ENCODE results near the gene SOCS4. TPM values are rescaled to one million over a fixed set of nuclear protein-coding genes. Genes with fewer than 3 reads are reported as not detected.

Gene SOCS4
- total RNA-seq, 1 donor from 2014 or later: 23.7 TPM

- H3K27ac Mint-ChIP-seq (ENCODE audit: unreplicated experiment): no peak overlapping the region
- no peak for TF ChIP-seq CTCF (IDR thresholded peaks at IDR 0.05; ENCODE audit: unreplicated experiment)
- no peaks in the 10 kb centered on the region for H3K9me3 Mint-ChIP-seq (ENCODE audit: unreplicated experiment)
- no peaks in the 10 kb centered on the region for H3K4me1 Mint-ChIP-seq (ENCODE audit: unreplicated experiment)
- peaks cover 15% of the 10 kb centered on the region for H3K36me3 Mint-ChIP-seq (ENCODE audit: low read depth, unreplicated experiment)
- peak overlapping the region; percentile 42 for H3K4me3 Mint-ChIP-seq (ENCODE audit: unreplicated experiment)
- DNase-seq (ENCODE audit: low spot score): no peak
- H3K27me3 Mint-ChIP-seq (ENCODE audit: unreplicated experiment): no peaks in the 10 kb centered on the region
Measured at GRCh38 chr14:55065411-55065810, 38.4 kb downstream of the SOCS4 start.

GRCh38 chr14:55066223-55066622, 39.2 kb downstream of the SOCS4 start:
- TF ChIP-seq CTCF (IDR thresholded peaks at IDR 0.05; ENCODE audit: unreplicated experiment): no peak
- H3K27ac Mint-ChIP-seq (ENCODE audit: unreplicated experiment): no peak overlapping the region
- no peak overlapping the region for H3K4me3 Mint-ChIP-seq (ENCODE audit: unreplicated experiment)
- H3K9me3 Mint-ChIP-seq (ENCODE audit: unreplicated experiment): no peaks in the 10 kb centered on the region
- H3K36me3 Mint-ChIP-seq (ENCODE audit: low read depth, unreplicated experiment): peaks cover 15% of the 10 kb centered on the region
- no peaks in the 10 kb centered on the region for H3K27me3 Mint-ChIP-seq (ENCODE audit: unreplicated experiment)
- no peaks in the 10 kb centered on the region for H3K4me1 Mint-ChIP-seq (ENCODE audit: unreplicated experiment)
- DNase-seq (ENCODE audit: low spot score): no peak

GRCh38 chr14:55070981-55071411, 44.0 kb downstream of the SOCS4 start:
- Mint-ChIP-seq H3K9me3 (ENCODE audit: unreplicated experiment) (no peaks in the 10 kb centered on the region), H3K4me3 (ENCODE audit: unreplicated experiment) (no peak overlapping the region), H3K27ac (ENCODE audit: unreplicated experiment) (no peak overlapping the region), H3K4me1 (ENCODE audit: unreplicated experiment) (peaks cover 5% of the 10 kb centered on the region), H3K27me3 (ENCODE audit: unreplicated experiment) (peaks cover 2% of the 10 kb centered on the region), H3K36me3 (ENCODE audit: low read depth, unreplicated experiment) (no peaks in the 10 kb centered on the region)
- no peak for DNase-seq (ENCODE audit: low spot score)
- no peak for TF ChIP-seq CTCF (IDR thresholded peaks at IDR 0.05; ENCODE audit: unreplicated experiment)

GRCh38 chr14:55071870-55072640, 45.0 kb downstream of the SOCS4 start:
- DNase-seq (ENCODE audit: low spot score): no peak
- peaks cover 5% of the 10 kb centered on the region for H3K4me1 Mint-ChIP-seq (ENCODE audit: unreplicated experiment)
- TF ChIP-seq CTCF (IDR thresholded peaks at IDR 0.05; ENCODE audit: unreplicated experiment): no peak
- H3K9me3 Mint-ChIP-seq (ENCODE audit: unreplicated experiment): no peaks in the 10 kb centered on the region
- no peak overlapping the region for H3K4me3 Mint-ChIP-seq (ENCODE audit: unreplicated experiment)
- no peak overlapping the region for H3K27ac Mint-ChIP-seq (ENCODE audit: unreplicated experiment)
- no peaks in the 10 kb centered on the region for H3K36me3 Mint-ChIP-seq (ENCODE audit: low read depth, unreplicated experiment)
- H3K27me3 Mint-ChIP-seq (ENCODE audit: unreplicated experiment): peaks cover 2% of the 10 kb centered on the region

- H3K27me3 Mint-ChIP-seq (ENCODE audit: unreplicated experiment): peaks cover 2% of the 10 kb centered on the region
- no peak overlapping the region for H3K4me3 Mint-ChIP-seq (ENCODE audit: unreplicated experiment)
- no peaks in the 10 kb centered on the region for H3K9me3 Mint-ChIP-seq (ENCODE audit: unreplicated experiment)
- H3K27ac Mint-ChIP-seq (ENCODE audit: unreplicated experiment): no peak overlapping the region
- no peaks in the 10 kb centered on the region for H3K36me3 Mint-ChIP-seq (ENCODE audit: low read depth, unreplicated experiment)
- TF ChIP-seq CTCF (IDR thresholded peaks at IDR 0.05; ENCODE audit: unreplicated experiment): no peak
- H3K4me1 Mint-ChIP-seq (ENCODE audit: unreplicated experiment): peaks cover 5% of the 10 kb centered on the region
- DNase-seq (ENCODE audit: low spot score): no peak
Measured at GRCh38 chr14:55073856-55074255, 46.8 kb downstream of the SOCS4 start.
